ENCODE results near the gene MATN4. TPM values are rescaled to one million over a fixed set of nuclear protein-coding genes. Genes with fewer than 3 reads are reported as not detected.

MATN4 gene
- total and polyA plus RNA-seq, 2 of the 13 experiments (the other 11 are each of a cell fraction or from before 2014, with no cell fraction given), result not detected

GRCh38 chr20:45340236-45340847 is 32.2 kb upstream of the MATN4 start (continued):
- TF ChIP-seq NCOA5 (CRISPR knock-in tag; IDR thresholded peaks at IDR 0.05) (no peak), ZNF784 (CRISPR knock-in tag; IDR thresholded peaks at IDR 0.05; ENCODE audit: borderline replicate concordance) (no peak), PRDM15 (CRISPR knock-in tag; IDR thresholded peaks at IDR 0.05) (no peak; the same call in 1 of the 2 replicates), YY1 (IDR thresholded peaks at IDR 0.05; ENCODE audit: insufficient read depth, insufficient replicate concordance, low read depth, low read length) (no peak), HOXA5 (CRISPR knock-in tag; IDR thresholded peaks at IDR 0.05) (0 out of 2 replicates have a peak, but pooled peaks have one; percentile 64), ZNF615 (CRISPR knock-in tag; IDR thresholded peaks at IDR 0.05; ENCODE audit: borderline replicate concordance) (0 out of 2 replicates have a peak, but pooled peaks have one; percentile 11), ZBTB33 (CRISPR knock-in tag; IDR thresholded peaks at IDR 0.05) (peak; percentile 90), ETV5 (CRISPR knock-in tag; IDR thresholded peaks at IDR 0.05; ENCODE audit: borderline replicate concordance) (peak; percentile 40; the same call in 1 of the 2 replicates), KDM2A (CRISPR knock-in tag; IDR thresholded peaks at IDR 0.05; ENCODE audit: borderline replicate concordance, low read depth) (peak; percentile 38; the same call in 1 of the 2 replicates), EED (CRISPR knock-in tag; IDR thresholded peaks at IDR 0.05) (no peak), ZNF33B (CRISPR knock-in tag; IDR thresholded peaks at IDR 0.05) (peak; percentile 51; the same call in 1 of the 2 replicates), CCDC6 (CRISPR knock-in tag; IDR thresholded peaks at IDR 0.05) (peak; percentile 56; the same call in 1 of the 2 replicates), AHDC1 (CRISPR knock-in tag; IDR thresholded peaks at IDR 0.05; ENCODE audit: borderline replicate concordance) (no peak; the same call in 1 of the 2 replicates), ZMYM4 (CRISPR knock-in tag; IDR thresholded peaks at IDR 0.05) (peak; percentile 57), ZSCAN30 (CRISPR knock-in tag; IDR thresholded peaks at IDR 0.05) (peak; percentile 13; the same call in 1 of the 2 replicates), TBX2 (CRISPR knock-in tag; IDR thresholded peaks at IDR 0.05; ENCODE audit: borderline replicate concordance) (peak; percentile 84), SIN3B (IDR thresholded peaks at IDR 0.05; ENCODE audit: low read length) (0 out of 2 replicates have a peak, but pooled peaks have one; percentile 19)
